ENCODE results near the gene PIGC. TPM values are rescaled to one million over a fixed set of nuclear protein-coding genes. Genes with fewer than 3 reads are reported as not detected.
A peak's percentile ranks its signal among the peaks of the same experiment; 100 is the strongest.

Gene PIGC
- total and polyA plus RNA-seq, 4 donors: 8.6 to 18.4 (median 13.2) TPM

GRCh38 chr1:172470149-172470548, 26.3 kb upstream of the PIGC start (continued):
- no peak for TF ChIP-seq CTCF (IDR thresholded peaks at IDR 0.05; ENCODE audit: low read depth, low read length, missing input control)
- TF ChIP-seq, protein P1, sequence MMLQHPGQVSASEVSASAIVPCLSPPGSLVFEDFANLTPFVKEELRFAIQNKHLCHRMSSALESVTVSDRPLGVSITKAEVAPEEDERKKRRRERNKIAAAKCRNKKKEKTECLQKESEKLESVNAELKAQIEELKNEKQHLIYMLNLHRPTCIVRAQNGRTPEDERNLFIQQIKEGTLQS (IDR thresholded peaks at IDR 0.05): no peak
- peak; percentile 42 for TF ChIP-seq SP1 (IDR thresholded peaks at IDR 0.05)

DNA sequence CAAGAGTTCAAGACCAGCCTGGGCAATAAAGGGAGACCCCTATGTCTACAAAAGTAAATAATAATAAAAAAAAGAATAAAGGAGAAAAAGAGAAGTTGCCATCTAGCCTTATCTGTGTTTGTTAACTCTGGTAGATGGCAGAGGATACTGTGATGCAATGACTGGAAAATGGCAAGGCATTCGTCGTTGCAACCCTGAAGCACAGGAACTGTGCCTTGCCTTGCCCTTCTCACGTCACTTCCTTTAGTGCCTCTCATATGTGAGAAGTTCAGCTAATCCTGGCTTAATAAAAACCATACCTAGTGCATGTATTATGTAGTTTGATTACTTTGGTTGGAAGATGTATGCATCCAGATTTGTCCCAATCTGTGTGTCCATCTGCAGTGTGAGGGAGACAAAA, 25.8 kb upstream of the PIGC start:
- Histone ChIP-seq H3K9ac (ENCODE audit: low read depth in 1 of 2, low read length in 2 of 2) (no peak overlapping the region), H3K4me3 (ENCODE audit: low read depth in 1 of 3, low read length in 3 of 3) (no peak overlapping the region), H3K27me3 (ENCODE audit: control insufficient read depth in 4 of 4, insufficient read depth in 4 of 4, low read length in 3 of 4) (no peaks in the 10 kb centered on the region), H3K36me3 (ENCODE audit: control insufficient read depth in 4 of 4, insufficient read depth in 3 of 4, low read depth in 1 of 4, low read length in 3 of 4) (no peaks in the 10 kb centered on the region), H3K4me1 (ENCODE audit: control insufficient read depth in 4 of 4, insufficient read depth in 4 of 4, low read length in 3 of 4) (peaks cover 0 to 2% (median 0%) of the 10 kb centered on the region in 4 donors), H3K9me3 (ENCODE audit: control insufficient read depth in 4 of 4, low read length in 3 of 4) (no peaks in the 10 kb centered on the region), H3K27ac (ENCODE audit: low read depth in 1 of 2, low read length in 2 of 2) (no peak overlapping the region)
- no peak for DNase-seq (ENCODE audit: low spot score)
- TF ChIP-seq REST (IDR thresholded peaks at IDR 0.05): no peak
- no peak for TF ChIP-seq GABPA (IDR thresholded peaks at IDR 0.05 in 1 of 2, conservative IDR thresholded peaks at IDR 0.05 in 1 of 2)
- TF ChIP-seq EGR1 (IDR thresholded peaks at IDR 0.05; ENCODE audit: low read depth in 2 of 2): no peak
- no peak for TF ChIP-seq HNF4A (conservative IDR thresholded peaks at IDR 0.05)
- no peak for TF ChIP-seq YY1 (IDR thresholded peaks at IDR 0.05)
- no peak for TF ChIP-seq ZBTB33 (IDR thresholded peaks at IDR 0.05)
- no peak for TF ChIP-seq RAD21 (IDR thresholded peaks at IDR 0.05)
- WGBS: 44% methylated on average over 3 of the region's 3 CpGs

DNA sequence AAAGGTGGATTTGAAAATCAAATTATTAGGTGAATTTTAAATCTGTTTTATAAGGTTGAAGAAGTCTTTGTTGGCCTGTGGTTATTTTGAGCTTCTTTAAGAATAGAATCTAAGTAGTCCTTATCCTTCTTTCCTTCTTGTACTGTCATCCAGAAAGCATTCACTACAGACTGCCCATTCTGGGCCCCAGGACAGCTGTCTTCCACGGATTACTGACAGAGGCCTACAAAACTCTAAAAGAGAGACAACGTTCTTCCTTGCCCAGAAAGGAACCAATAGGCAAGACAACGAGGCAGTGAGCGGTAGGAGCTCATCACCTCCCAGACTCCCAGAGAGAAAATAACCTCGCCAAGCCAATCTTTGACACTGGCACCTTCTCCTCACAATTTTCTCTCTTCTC, 24.4 kb upstream of the PIGC start:
- Histone ChIP-seq H3K27ac (ENCODE audit: low read depth in 1 of 2, low read length in 2 of 2) (no peak overlapping the region), H3K9ac (ENCODE audit: low read depth in 1 of 2, low read length in 2 of 2) (no peak overlapping the region), H3K4me1 (ENCODE audit: control insufficient read depth in 4 of 4, insufficient read depth in 4 of 4, low read length in 3 of 4) (peaks cover 0 to 2% (median 0%) of the 10 kb centered on the region in 4 donors), H3K27me3 (ENCODE audit: control insufficient read depth in 4 of 4, insufficient read depth in 4 of 4, low read length in 3 of 4) (no peaks in the 10 kb centered on the region), H3K4me3 (ENCODE audit: low read depth in 1 of 3, low read length in 3 of 3) (no peak overlapping the region), H3K36me3 (ENCODE audit: control insufficient read depth in 4 of 4, insufficient read depth in 3 of 4, low read depth in 1 of 4, low read length in 3 of 4) (no peaks in the 10 kb centered on the region), H3K9me3 (ENCODE audit: control insufficient read depth in 4 of 4, low read length in 3 of 4) (no peaks in the 10 kb centered on the region)
- WGBS: 95% methylated on average over 5 of the region's 5 CpGs
- DNase-seq (ENCODE audit: low spot score): no peak
- TF ChIP-seq ZBTB33 (IDR thresholded peaks at IDR 0.05) (no peak), TAF1 (conservative IDR thresholded peaks at IDR 0.05) (no peak), JUND (IDR thresholded peaks at IDR 0.05) (no peak), YY1 (IDR thresholded peaks at IDR 0.05) (no peak), GABPA (IDR thresholded peaks at IDR 0.05 in 1 of 2, conservative IDR thresholded peaks at IDR 0.05 in 1 of 2) (no peak), FOXA1 (IDR thresholded peaks at IDR 0.05) (no peak), CTCF (IDR thresholded peaks at IDR 0.05; ENCODE audit: low read depth, low read length, missing input control) (no peak), EGR1 (IDR thresholded peaks at IDR 0.05; ENCODE audit: low read depth in 2 of 2) (no peak), HNF4G (IDR thresholded peaks at IDR 0.05) (no peak)
- TF ChIP-seq, protein P1 (IDR thresholded peaks at IDR 0.05): no peak

Measured in liver (tissue), 9 donors.